SJCRH30 (cell line): ENCODE results near the gene UBE2J1. TPM values are rescaled to one million over a fixed set of nuclear protein-coding genes. Genes with fewer than 3 reads are reported as not detected.

Source experiments
- DNase-seq, 2 experiments: peaks; one replicate each; pipeline ENCODE4 v3.0.0-alpha.2; 2015 to 2020
- H3K27ac ChIP-seq: fragments of 250-450 bp; sonication (Bioruptor Pico); 2 replicates; pipeline ENCODE4 v1.5.1; 2020; ENCODE audit warnings: mild to moderate bottlenecking, moderate library complexity
- H3K27me3 ChIP-seq: fragments of 250-450 bp; sonication (Bioruptor Pico); 2 replicates; pipeline ENCODE4 v1.5.1; 2020; ENCODE audit warnings: mild to moderate bottlenecking, moderate library complexity
- H3K36me3 ChIP-seq: fragments of 250-450 bp; sonication (Bioruptor Pico); 2 replicates; pipeline ENCODE4 v1.5.1; 2020; ENCODE audit warnings: mild to moderate bottlenecking, moderate library complexity
- H3K4me1 ChIP-seq: fragments of 250-450 bp; sonication (Bioruptor Pico); 2 replicates; pipeline ENCODE4 v1.5.1; 2020; ENCODE audit warnings: mild to moderate bottlenecking, moderate library complexity
- H3K4me3 ChIP-seq: fragments of 250-450 bp; sonication (Bioruptor Pico); 2 replicates; pipeline ENCODE4 v1.5.1; 2020; ENCODE audit warnings: mild to moderate bottlenecking, moderate library complexity
- H3K9me3 ChIP-seq: fragments of 250-450 bp; sonication (Bioruptor Pico); replicated peaks from 2 replicates; pipeline ENCODE4 v1.5.1; 2020; ENCODE audit warnings: mild to moderate bottlenecking, moderate library complexity
- total RNA-seq: library from RNA; depleted of rRNA; stranded (reverse); fragments of >200 nt; shearing (Covaris generic); gene quantifications from 2 replicates; pipeline ENCODE4 v1.2.3, GENCODE V29; 2014

UBE2J1 gene
- total RNA-seq, 1 experiment from 2014 or later, result 54.5 TPM

DNA sequence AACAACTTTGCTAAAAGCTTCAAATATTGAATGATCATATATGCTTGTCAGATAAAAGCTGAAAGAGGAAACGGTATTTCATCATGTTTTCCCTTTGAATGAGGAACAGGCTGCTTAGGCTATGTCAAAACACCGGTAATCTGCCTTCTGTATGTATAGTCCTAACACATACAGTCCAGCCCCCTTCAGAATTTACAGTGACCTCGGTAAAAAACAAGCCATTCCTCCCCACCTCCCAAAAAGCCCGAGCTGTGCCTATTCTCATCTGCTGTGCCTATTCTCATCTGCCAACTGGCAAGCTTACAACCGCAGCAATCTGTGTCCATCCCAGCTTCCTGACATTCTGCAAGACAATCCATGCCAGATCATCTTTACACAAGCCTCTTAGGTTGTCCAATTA is 26.8 kb upstream of the UBE2J1 start:
- no peak overlapping the region for H3K4me3 ChIP-seq
- H3K27me3 ChIP-seq, result no peaks in the 10 kb centered on the region
- H3K36me3 ChIP-seq, result peaks cover 30% of the 10 kb centered on the region
- no peak overlapping the region for H3K27ac ChIP-seq
- H3K4me1 ChIP-seq, result no peaks in the 10 kb centered on the region
- H3K9me3 ChIP-seq, result no peaks in the 10 kb centered on the region
- no peak for DNase-seq

DNA sequence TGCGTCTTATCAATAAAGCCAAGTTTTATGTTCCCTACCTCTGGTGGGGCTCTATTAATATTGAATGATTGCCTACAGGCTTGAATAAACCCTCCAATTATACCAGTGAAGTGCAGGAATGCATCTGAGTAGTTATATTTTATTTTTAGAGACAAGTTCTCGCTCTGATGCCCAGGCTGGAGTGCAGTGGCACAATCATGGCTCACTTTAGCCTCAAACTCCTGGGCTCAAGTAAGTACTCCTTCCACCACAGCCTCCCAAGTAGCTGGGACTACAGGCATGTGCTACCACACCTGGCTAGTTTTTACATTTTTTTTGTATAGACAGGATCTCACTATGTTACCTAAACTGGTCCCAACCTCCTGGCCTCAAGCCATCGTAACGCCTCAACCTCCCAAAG is 26.1 kb upstream of the UBE2J1 start:
- H3K4me1 ChIP-seq, result no peaks in the 10 kb centered on the region
- no peaks in the 10 kb centered on the region for H3K27me3 ChIP-seq
- no peaks in the 10 kb centered on the region for H3K9me3 ChIP-seq
- no peak overlapping the region for H3K27ac ChIP-seq
- H3K4me3 ChIP-seq, result no peak overlapping the region
- H3K36me3 ChIP-seq, result peaks cover 29% of the 10 kb centered on the region
- DNase-seq, result no peak

DNA sequence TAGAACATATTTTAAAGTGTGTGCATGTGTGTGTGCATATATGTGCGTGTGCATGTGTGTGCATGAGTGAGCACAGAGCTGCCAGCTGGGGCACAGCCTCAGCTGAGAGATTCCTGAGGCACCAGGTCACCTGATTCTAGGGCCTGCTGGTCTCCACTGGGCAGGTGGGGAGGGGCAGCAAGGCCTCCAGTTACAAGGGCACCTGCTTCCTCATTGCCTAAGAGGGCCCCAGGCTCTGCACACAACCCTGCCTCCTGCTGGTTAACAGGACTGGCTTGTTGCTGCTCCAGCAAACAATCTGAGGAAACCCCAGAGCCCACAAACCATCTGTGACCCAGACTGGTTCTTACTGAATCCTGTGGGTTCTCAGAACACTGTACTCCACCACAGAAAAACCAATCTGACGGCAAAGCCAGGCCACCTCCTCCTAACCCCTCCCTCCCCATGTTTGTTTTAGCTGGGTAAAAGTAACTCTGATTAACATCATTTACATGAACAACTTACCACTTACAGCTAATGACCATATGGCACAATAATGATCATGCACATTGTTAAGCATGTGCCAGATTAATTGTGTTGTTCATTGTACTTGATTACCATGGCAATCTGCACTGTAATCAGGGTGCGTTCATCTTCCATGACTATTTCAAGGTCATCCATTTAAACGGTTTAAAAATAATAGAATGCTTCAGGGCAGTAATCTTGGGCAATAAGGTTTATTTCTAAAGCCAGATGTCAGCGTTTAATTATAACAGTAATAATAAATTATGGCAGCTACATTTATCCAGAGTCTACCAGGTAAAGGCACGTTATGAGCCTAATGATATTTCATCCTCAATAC is 23.1 kb upstream of the UBE2J1 start:
- no peaks in the 10 kb centered on the region for H3K27me3 ChIP-seq
- no peaks in the 10 kb centered on the region for H3K9me3 ChIP-seq
- H3K27ac ChIP-seq, result no peak overlapping the region
- H3K4me3 ChIP-seq, result no peak overlapping the region
- H3K36me3 ChIP-seq, result peaks cover 25% of the 10 kb centered on the region
- no peaks in the 10 kb centered on the region for H3K4me1 ChIP-seq
- peak; percentile 50 to 64 for DNase-seq

DNA sequence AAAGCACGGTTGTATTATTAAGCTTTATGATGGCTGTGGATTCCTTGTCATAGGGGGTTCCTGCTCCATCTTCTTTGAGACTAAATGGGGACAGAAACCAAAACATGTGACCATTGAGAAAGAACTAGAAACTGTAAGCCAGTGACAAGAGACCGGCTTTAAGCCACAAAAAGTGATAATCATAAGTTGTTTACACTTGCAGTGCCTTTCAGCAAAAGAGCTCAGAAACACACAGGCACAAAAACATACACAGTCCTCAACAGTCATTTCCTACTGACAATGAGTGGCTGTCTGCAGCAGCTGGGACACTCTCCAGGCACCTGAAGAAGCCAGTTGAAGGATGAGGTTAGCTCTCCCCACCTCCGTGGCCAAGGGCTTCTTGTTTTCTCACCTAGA is 20.0 kb upstream of the UBE2J1 start:
- Histone ChIP-seq H3K4me3 (no peak overlapping the region), H3K27ac (no peak overlapping the region)
- DNase-seq, result no peak

DNA sequence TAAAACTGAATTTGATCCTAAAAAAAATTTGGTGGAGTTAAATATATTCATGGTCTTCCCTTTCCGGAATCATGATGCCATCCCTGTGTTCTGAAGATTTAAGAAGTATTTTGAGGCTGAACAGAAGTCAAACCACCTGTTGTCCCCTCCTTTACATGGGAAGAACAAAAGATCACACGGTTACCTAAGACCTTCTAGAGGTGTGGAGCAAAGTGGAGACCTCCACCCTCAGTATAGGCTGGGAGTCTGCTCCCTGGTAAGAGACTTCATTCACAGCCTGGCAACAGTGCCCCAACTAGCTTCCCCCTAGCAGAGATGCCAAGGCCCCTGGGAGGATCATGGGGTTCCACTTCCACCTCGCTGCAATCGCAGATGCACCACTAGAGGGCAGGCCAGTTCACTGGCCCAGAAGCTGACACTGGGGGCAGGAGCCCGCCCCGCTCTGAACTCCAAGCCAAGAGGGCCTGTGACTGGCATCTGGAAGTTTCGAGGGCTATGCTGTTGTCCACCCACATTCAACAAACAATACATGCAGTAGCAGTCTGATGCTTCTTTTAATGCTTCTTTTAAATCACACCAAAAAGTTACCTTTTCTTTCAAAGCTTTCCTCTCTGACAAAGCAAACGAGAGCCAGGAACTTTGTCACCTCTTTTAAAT is 19.5 kb upstream of the UBE2J1 start:
- Histone ChIP-seq H3K9me3 (no peaks in the 10 kb centered on the region), H3K27me3 (no peaks in the 10 kb centered on the region), H3K27ac (no peak overlapping the region), H3K4me1 (no peaks in the 10 kb centered on the region), H3K4me3 (no peak overlapping the region), H3K36me3 (peaks cover 13% of the 10 kb centered on the region)
- DNase-seq, result peak; percentile 61 to 83

More for the DNA sequence above, 20.0 kb upstream of the UBE2J1 start:
- Histone ChIP-seq H3K4me1 (no peaks in the 10 kb centered on the region), H3K27me3 (no peaks in the 10 kb centered on the region), H3K36me3 (peaks cover 12% of the 10 kb centered on the region), H3K9me3 (no peaks in the 10 kb centered on the region)

DNA sequence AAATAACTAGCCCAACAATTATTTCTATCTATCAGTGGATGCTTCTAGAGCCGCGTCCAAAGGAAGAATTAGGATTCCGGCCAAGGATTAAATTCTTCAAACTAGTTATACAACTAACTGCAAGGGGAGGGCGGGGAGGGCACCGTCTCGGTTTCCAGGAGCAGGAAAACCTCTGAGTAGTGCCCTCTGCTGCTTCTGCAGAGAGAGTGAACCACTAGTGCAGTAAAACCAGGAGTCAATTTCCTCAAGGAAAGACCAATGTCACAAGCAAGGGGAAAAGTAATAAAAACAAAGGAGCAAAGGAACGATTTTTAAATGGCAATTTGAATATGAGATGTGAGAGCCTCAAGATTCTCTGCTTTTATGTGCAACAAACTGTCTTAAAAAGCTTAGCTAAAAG is 16.5 kb upstream of the UBE2J1 start:
- Histone ChIP-seq H3K9me3 (no peaks in the 10 kb centered on the region), H3K4me1 (no peaks in the 10 kb centered on the region), H3K27me3 (no peaks in the 10 kb centered on the region), H3K36me3 (peaks cover 16% of the 10 kb centered on the region), H3K27ac (no peak overlapping the region), H3K4me3 (no peak overlapping the region)
- DNase-seq, result peak in 1 of 2 experiments; percentile 32

DNA sequence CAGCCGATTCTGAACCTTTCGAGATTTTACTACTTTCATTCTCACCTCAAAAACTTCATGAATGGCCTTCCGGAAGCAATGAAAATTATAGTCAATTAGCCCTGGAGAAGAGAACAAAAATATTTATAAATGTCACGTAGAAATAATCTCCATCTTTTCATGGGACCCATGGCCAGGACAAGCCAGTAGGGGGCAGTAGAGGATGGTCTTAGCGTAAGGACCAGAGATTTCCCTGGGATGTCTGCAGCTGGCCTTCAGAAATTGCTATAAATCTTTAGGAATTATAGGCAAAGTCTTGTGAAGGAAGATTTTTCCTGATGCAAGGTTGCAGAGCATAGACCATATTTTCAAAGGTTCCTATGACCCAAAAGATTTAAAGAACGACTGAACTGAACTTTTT is 15.6 kb upstream of the UBE2J1 start:
- Histone ChIP-seq H3K27me3 (no peaks in the 10 kb centered on the region), H3K9me3 (no peaks in the 10 kb centered on the region), H3K4me1 (no peaks in the 10 kb centered on the region), H3K36me3 (peaks cover 16% of the 10 kb centered on the region), H3K27ac (no peak overlapping the region), H3K4me3 (no peak overlapping the region)
- peak; percentile 66 to 87 for DNase-seq

GRCh38 chr6:89364586-89364985 is 12.1 kb upstream of the UBE2J1 start:
- no peak for DNase-seq
- peaks cover 12% of the 10 kb centered on the region for H3K36me3 ChIP-seq
- H3K4me1 ChIP-seq, result peaks cover 3% of the 10 kb centered on the region; the same call in 1 of the 2 replicates
- H3K9me3 ChIP-seq, result no peaks in the 10 kb centered on the region
- no peak overlapping the region for H3K4me3 ChIP-seq
- no peaks in the 10 kb centered on the region for H3K27me3 ChIP-seq
- H3K27ac ChIP-seq, result no peak overlapping the region

- H3K27ac ChIP-seq, result no peak overlapping the region
- no peak overlapping the region for H3K4me3 ChIP-seq
- no peak for DNase-seq
Observed at GRCh38 chr6:89361171-89361570, 8.6 kb upstream of the UBE2J1 start.

GRCh38 chr6:89360415-89360999 is 8.0 kb upstream of the UBE2J1 start:
- no peak overlapping the region for H3K4me3 ChIP-seq
- no peaks in the 10 kb centered on the region for H3K9me3 ChIP-seq
- H3K27me3 ChIP-seq, result no peaks in the 10 kb centered on the region
- peak in 1 of 2 experiments; percentile 26 for DNase-seq
- peaks cover 3% of the 10 kb centered on the region; the same call in 1 of the 2 replicates for H3K4me1 ChIP-seq
- no peak overlapping the region for H3K27ac ChIP-seq
- H3K36me3 ChIP-seq, result peaks cover 2% of the 10 kb centered on the region; the same call in 1 of the 2 replicates

More at GRCh38 chr6:89361171-89361570, 8.6 kb upstream of the UBE2J1 start:
- Histone ChIP-seq H3K27me3 (no peaks in the 10 kb centered on the region), H3K9me3 (no peaks in the 10 kb centered on the region), H3K36me3 (peaks cover 2% of the 10 kb centered on the region; the same call in 1 of the 2 replicates), H3K4me1 (peaks cover 3% of the 10 kb centered on the region; the same call in 1 of the 2 replicates)

- H3K9me3 ChIP-seq, result no peaks in the 10 kb centered on the region
- H3K36me3 ChIP-seq, result no peaks in the 10 kb centered on the region
- H3K4me1 ChIP-seq, result peaks cover 3% of the 10 kb centered on the region; the same call in 1 of the 2 replicates
- no peaks in the 10 kb centered on the region for H3K27me3 ChIP-seq
- H3K4me3 ChIP-seq, result no peak overlapping the region
- H3K27ac ChIP-seq, result no peak overlapping the region
- DNase-seq, result no peak
Observed at GRCh38 chr6:89359561-89359960, 7.0 kb upstream of the UBE2J1 start.

GRCh38 chr6:89357390-89357789 is 4.9 kb upstream of the UBE2J1 start:
- Histone ChIP-seq H3K36me3 (no peaks in the 10 kb centered on the region), H3K9me3 (no peaks in the 10 kb centered on the region), H3K27me3 (no peaks in the 10 kb centered on the region), H3K4me3 (no peak overlapping the region), H3K4me1 (peaks cover 9% of the 10 kb centered on the region), H3K27ac (no peak overlapping the region)
- DNase-seq, result no peak

GRCh38 chr6:89356642-89357170 is 4.2 kb upstream of the UBE2J1 start:
- H3K9me3 ChIP-seq, result no peaks in the 10 kb centered on the region
- H3K4me1 ChIP-seq, result peaks cover 9% of the 10 kb centered on the region
- H3K27ac ChIP-seq, result no peak overlapping the region
- no peak for DNase-seq
- H3K36me3 ChIP-seq, result no peaks in the 10 kb centered on the region
- no peak overlapping the region for H3K4me3 ChIP-seq
- no peaks in the 10 kb centered on the region for H3K27me3 ChIP-seq

GRCh38 chr6:89355511-89356194 is 3.1 kb upstream of the UBE2J1 start:
- no peak for DNase-seq
- H3K4me3 ChIP-seq, result no peak overlapping the region
- no peak overlapping the region for H3K27ac ChIP-seq
- no peaks in the 10 kb centered on the region for H3K36me3 ChIP-seq
- no peaks in the 10 kb centered on the region for H3K27me3 ChIP-seq
- H3K4me1 ChIP-seq, result peaks cover 9% of the 10 kb centered on the region
- no peaks in the 10 kb centered on the region for H3K9me3 ChIP-seq
